Measurements from ENCODE around the gene MICB. TPM values are rescaled to one million over a fixed set of nuclear protein-coding genes. Genes with fewer than 3 reads are reported as not detected.

The MICB gene
- 0.69 TPM for total RNA-seq

DNA sequence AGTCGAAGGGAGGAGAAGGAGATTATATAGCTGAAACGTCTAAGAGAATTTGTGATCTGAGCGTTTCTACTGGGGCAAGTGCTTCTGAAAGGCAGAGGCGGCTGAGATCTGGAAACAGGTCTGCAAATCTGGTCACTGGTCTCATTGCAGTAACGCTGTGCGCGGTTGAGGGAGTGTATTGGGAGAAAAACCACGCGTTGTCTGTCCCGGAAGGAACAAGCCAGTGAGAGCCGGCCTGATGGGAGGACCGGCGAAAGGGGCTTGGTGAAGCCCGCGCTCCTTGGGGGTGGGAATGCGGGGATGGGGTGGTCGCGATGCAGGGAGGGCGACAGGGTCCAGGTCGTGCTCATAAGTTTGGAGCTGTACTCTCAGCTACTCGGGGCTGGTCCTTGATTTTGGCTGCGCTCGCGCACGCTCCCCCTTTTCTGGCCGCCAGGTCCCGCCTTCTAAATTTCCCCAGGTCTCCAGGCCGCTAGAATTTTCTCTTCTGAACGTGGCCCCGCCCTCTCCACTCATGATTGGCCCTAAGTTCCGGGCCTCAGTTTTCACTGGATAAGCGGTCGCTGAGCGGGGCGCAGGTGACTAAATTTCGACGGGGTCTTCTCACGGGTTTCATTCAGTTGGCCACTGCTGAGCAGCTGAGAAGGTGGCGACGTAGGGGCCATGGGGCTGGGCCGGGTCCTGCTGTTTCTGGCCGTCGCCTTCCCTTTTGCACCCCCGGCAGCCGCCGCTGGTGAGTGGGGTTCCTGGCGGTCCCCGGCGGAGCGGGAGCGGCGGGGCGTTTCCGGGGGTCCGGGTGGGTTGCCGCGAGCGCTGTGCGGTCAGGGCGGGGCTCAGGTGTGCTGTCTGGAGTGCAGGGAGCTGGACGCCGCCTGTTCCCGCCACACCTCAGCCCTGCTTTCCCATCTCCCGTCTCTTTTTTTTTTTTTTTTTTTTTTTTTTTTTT lies at the start of gene MICB:
TSS of gene MICB (plus strand) at position 615 of the 946 bp plus-strand sequence. CDS start at position 664, 49 bp downstream.

DNA sequence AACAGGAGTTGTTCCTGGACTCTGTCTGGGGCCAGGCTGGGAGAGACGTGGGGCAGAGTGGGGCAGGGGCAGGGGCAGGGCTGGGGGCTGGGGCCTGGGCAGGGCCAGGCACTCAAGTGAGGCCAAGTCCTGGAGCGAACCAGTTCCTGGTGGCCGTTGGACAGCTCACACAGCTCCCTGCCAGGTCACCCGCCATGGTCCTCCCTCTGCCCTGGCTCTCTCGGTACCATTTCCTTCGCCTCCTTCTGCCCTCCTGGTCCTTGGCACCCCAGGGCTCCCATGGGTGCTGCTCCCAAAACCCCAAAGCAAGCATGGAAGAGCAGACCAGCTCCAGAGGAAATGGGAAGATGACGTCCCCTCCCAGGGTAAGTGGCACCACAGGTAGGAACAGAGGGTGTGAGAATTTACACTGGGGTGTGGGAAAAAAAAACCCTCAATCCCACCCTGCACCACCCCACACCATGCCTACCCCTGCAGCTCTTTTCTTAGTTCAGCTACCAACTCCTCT lies 30.9 kb downstream of the MICB start, which contains the start of gene MCCD1:
TSS of gene MCCD1 (plus strand) at position 142 of the 508 bp plus-strand sequence. CDS start at position 195, 53 bp downstream.

DNA sequence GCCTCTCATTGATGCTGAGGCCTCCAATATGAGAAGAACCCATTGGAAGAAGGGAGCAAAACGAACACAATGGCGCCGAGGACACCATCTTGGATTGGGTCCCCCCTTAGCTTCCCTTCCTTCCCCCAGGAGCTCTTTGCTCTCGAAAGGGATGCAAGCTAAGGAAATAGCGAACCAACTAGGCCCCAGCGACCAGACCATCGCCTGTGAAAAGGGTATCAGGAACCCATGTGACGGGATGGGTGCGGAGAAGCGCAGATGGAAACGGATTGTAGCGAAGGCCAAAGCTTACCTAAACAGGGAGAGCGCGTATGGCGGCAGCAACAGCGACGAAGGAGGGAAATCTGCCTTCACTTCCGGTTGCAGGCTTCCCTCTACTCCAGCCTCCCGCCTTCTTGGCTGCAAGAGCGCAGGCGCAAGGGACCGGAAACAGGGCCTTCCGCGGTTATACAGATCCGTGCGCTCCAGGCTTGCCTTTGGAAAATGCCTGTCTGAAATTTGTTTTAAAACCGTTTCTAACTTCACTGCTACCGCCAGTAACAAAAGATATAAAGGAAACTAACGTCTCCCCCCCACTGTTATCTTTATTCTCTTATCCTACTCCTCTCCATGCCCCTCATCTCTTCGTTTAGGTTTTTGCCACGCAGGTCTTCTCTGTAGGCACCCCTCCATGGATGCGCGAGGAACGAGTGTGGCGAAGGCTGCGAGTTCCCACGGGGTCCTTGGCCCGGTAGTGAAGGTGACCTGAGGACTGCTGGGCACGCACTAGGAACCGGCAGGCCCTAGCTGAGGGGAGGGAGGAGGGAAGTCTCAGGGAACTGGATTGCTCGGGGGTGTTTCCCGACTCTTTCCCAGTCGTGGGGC lies 43.9 kb downstream of the MICB start, which contains the start of gene DDX39B:
TSS of gene DDX39B (minus strand) at position 346 of the 864 bp plus-strand sequence. CDS start 1,471 bp downstream, outside the sequence.

DNA sequence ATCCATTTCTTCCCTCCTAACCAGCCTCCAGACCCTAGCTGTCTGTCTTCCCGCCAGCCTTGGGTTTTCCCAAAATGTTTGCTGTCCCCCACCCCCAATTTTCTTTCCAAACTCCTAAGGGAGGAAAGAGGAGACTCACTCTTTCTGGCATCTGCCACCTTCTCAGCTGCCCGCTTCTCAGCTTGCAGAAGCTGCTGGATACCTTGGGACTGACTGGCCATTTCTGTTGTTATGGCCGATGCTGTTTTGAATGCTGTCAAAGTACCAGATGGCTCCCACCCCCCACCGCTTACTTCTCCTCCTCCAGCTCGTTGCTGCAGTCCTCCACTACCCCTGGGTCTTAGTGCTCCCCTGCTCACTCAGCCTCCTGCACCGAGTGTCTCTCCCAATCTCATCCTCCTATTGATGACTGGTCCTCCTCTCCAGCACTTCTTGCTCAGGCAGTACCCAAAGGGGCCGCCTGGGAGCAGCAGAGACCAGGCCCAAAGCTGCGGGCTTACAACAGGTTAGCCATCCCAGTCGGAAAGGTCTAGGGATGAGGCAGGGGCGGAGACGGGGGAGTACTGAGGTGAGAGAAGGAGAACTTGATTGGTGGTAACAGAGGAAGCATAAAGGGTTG lies 48.5 kb downstream of the MICB start, which contains the start of gene ATP6V1G2:
TSS of gene ATP6V1G2 (minus strand) at position 270 of the 619 bp plus-strand sequence. CDS start at position 221, 49 bp downstream.

DNA sequence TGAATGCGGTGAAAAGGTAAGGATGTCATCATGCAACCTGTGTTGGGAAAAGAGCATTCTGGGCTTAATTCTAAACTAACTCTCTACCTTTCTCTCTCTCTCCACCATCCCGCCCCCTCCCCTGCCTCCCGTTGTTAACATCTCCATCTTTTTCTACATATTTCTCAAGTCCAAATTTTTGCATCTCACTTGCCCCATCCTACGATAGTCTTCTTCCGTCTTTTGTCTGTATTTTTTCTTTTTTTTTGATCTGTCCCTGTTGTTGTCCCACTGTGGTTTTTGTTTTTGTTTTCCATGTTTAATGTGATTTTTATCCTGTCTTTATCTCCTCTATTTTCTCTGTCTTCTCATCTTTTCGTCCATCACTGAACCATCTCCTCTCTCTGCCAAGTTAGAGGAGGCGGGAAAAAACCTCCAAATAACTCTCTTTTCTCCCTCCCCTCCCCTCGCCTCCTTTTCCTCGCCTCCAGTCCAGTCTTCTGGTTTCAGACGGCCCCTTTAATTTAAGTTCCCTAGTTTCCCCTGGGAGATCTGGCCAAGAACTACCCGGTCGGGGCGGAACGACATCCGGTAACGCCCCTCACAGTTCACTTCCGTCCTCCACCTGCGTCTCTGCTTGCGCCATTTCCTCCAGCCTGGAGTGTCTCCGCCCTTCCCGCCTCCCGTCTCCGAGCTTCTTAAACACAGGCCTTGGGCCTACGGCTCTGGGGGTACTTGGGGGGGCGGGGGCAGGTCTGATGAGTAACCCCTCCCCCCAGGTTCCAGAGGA lies 49.2 kb downstream of the MICB start, which contains the start of gene NFKBIL1:
TSS of gene NFKBIL1 (plus strand) at position 651 of the 769 bp plus-strand sequence. CDS start at position 738, 87 bp downstream.

Small RNA genes lying within 50 kb of the gene (small RNA-seq; reads per million reads assigned to genes)
- gene AL663061.1 (not detected), gene RF00019 (not detected), gene SNORD117 (274 reads per million, percentile 98 among the genes with 10 or more reads in this experiment), gene SNORD84 (not detected)

Other genes with a start within 250 kb of the MICB start
- gene HLA-C, start 226.1 kb upstream of the MICB start, total RNA-seq = 40.4 TPM
- gene HLA-B, start 141.0 kb upstream of the MICB start, total RNA-seq = 56.7 TPM
- gene MICA, start 94.5 kb upstream of the MICB start, total RNA-seq = 2.3 TPM
- not detected for gene MCCD1, start 30.8 kb downstream of the MICB start, total RNA-seq
- 303 TPM for gene DDX39B, start 43.9 kb downstream of the MICB start, total RNA-seq
- gene ATP6V1G2, start 48.5 kb downstream of the MICB start, total RNA-seq = 69.4 TPM
- 16.1 TPM for gene NFKBIL1, start 49.5 kb downstream of the MICB start, total RNA-seq
- not detected for gene LTA, start 74.1 kb downstream of the MICB start, total RNA-seq
- 0.23 TPM for gene TNF, start 77.4 kb downstream of the MICB start, total RNA-seq
- 0.46 TPM for gene LTB, start 84.3 kb downstream of the MICB start, total RNA-seq
- 6.0 TPM for gene LST1, start 88.1 kb downstream of the MICB start, total RNA-seq
- not detected for gene NCR3, start 94.9 kb downstream of the MICB start, total RNA-seq
- gene AIF1, start 117.1 kb downstream of the MICB start, total RNA-seq = 22.6 TPM
- gene PRRC2A, start 122.6 kb downstream of the MICB start, total RNA-seq = 48.0 TPM
- gene BAG6, start 154.5 kb downstream of the MICB start, total RNA-seq = 174 TPM
- 0.69 TPM for gene APOM, start 157.7 kb downstream of the MICB start, total RNA-seq
- gene C6orf47, start 162.6 kb downstream of the MICB start, total RNA-seq = 15.9 TPM
- gene GPANK1, start 166.9 kb downstream of the MICB start, total RNA-seq = 12.0 TPM
- 70.1 TPM for gene CSNK2B, start 167.9 kb downstream of the MICB start, total RNA-seq
- gene LY6G5B, start 171.8 kb downstream of the MICB start, total RNA-seq = 3.7 TPM
- gene LY6G5C, start 182.9 kb downstream of the MICB start, total RNA-seq = 2.5 TPM
- gene ABHD16A, start 205.2 kb downstream of the MICB start, total RNA-seq = 47.5 TPM
- not detected for gene LY6G6F, start 208.7 kb downstream of the MICB start, total RNA-seq
- gene LY6G6D, start 217.2 kb downstream of the MICB start, total RNA-seq = not detected
- gene LY6G6C, start 223.6 kb downstream of the MICB start, total RNA-seq = not detected
- not detected for gene MPIG6B, start 225.2 kb downstream of the MICB start, total RNA-seq
- 86.3 TPM for gene DDAH2, start 231.2 kb downstream of the MICB start, total RNA-seq
- 44.1 TPM for gene CLIC1, start 238.4 kb downstream of the MICB start, total RNA-seq
- 8.8 TPM for gene MSH5, start 241.9 kb downstream of the MICB start, total RNA-seq

Measured in diencephalon (tissue), 1 donor.